Osteoblast (primary cell): ENCODE measurements around the gene BBS10. TPM values are rescaled to one million over a fixed set of nuclear protein-coding genes. Genes with fewer than 3 reads are reported as not detected.
A peak's percentile ranks its signal among the peaks of the same experiment; 100 is the strongest.

Experiments used
- DNase-seq: peaks from one replicate; pipeline ENCODE4 v3.0.0; 2011; ENCODE audit warnings: low spot score, mixed read lengths; ENCODE audit not compliant: insufficient read length; ENCODE audit errors: missing footprints
- H2AFZ ChIP-seq: 2 replicates; pipeline ENCODE4 v1.6.0; 2011; ENCODE audit warnings: mild to moderate bottlenecking, low read length
- H3K27ac ChIP-seq: 2 replicates; pipeline ENCODE4 v1.5.1; 2011; ENCODE audit warnings: mild to moderate bottlenecking, low read depth, low read length, moderate library complexity
- H3K27me3 ChIP-seq: 2 replicates; pipeline ENCODE4 v1.6.0; 2012; ENCODE audit warnings: mild to moderate bottlenecking, control low read depth, inconsistent platforms, low read length, moderate library complexity; ENCODE audit not compliant: insufficient read depth
- H3K36me3 ChIP-seq: 2 replicates; pipeline ENCODE4 v1.5.1; 2011; ENCODE audit warnings: mild to moderate bottlenecking, low read length, control low read depth, moderate library complexity; ENCODE audit not compliant: insufficient read depth
- H3K4me1 ChIP-seq: 2 replicates; pipeline ENCODE4 v1.5.1; 2011; ENCODE audit warnings: mild to moderate bottlenecking, low read length, control low read depth, moderate library complexity; ENCODE audit not compliant: insufficient read depth
- H3K4me2 ChIP-seq: 2 replicates; pipeline ENCODE4 v1.6.0; 2011; ENCODE audit warnings: mild to moderate bottlenecking, low read length; ENCODE audit not compliant: insufficient read depth
- H3K4me3 ChIP-seq: fragments of 200-600 bp; sonication (generic); 3 replicates; pipeline ENCODE4 v1.5.1; 2012; ENCODE audit warnings: mild to moderate bottlenecking, low read length, inconsistent platforms; ENCODE audit not compliant: insufficient read depth
- H3K79me2 ChIP-seq: 2 replicates; pipeline ENCODE4 v1.6.0; 2012; ENCODE audit warnings: mild to moderate bottlenecking, low read length, control low read depth, inconsistent platforms; ENCODE audit not compliant: insufficient read depth
- H3K9me3 ChIP-seq: 2 replicates; pipeline ENCODE4 v1.5.1; 2011; ENCODE audit warnings: low read depth, low read length, control low read depth
- H4K20me1 ChIP-seq: 2 replicates; pipeline ENCODE4 v1.6.0; 2012; ENCODE audit warnings: mild to moderate bottlenecking, low read length, control low read depth; ENCODE audit not compliant: insufficient read depth
- CTCF ChIP-seq: IDR thresholded peaks from 2 replicates; pipeline ENCODE4 v1.5.1; 2011; ENCODE audit warnings: mild to moderate bottlenecking, low read depth, low read length, moderate library complexity; ENCODE audit errors: extremely low read depth
- total RNA-seq: library from RNA; depleted of rRNA; stranded (reverse); fragments of >200 nt; gene quantifications from 2 replicates; pipeline ENCODE4 v1.2.3, GENCODE V29; 2012

BBS10 gene
- total RNA-seq, 1 donor, result 9.8 TPM

- Histone ChIP-seq H3K27me3 (no peaks in the 10 kb centered on the region), H3K4me2 (peak overlapping the region; percentile 2), H3K4me3 (no peak overlapping the region), H3K79me2 (no peaks in the 10 kb centered on the region), H3K27ac (peak overlapping the region; percentile 5), H2AFZ (peak overlapping the region; percentile 53), H4K20me1 (no peaks in the 10 kb centered on the region), H3K4me1 (peaks cover 6% of the 10 kb centered on the region), H3K9me3 (no peaks in the 10 kb centered on the region), H3K36me3 (no peaks in the 10 kb centered on the region)
- no peak for DNase-seq
- TF ChIP-seq CTCF, result no peak
These were observed 35.9 kb downstream of the BBS10 start for GRCh38 chr12:76312315-76312714.

GRCh38 chr12:76311796-76312195 is 36.4 kb downstream of the BBS10 start:
- no peaks in the 10 kb centered on the region for H3K27me3 ChIP-seq
- no peaks in the 10 kb centered on the region for H4K20me1 ChIP-seq
- DNase-seq, result peak; percentile 69
- no peaks in the 10 kb centered on the region for H3K79me2 ChIP-seq
- TF ChIP-seq CTCF, result no peak
- H3K9me3 ChIP-seq, result no peaks in the 10 kb centered on the region
- H3K4me2 ChIP-seq, result peak overlapping the region; percentile 2
- peaks cover 6% of the 10 kb centered on the region for H3K4me1 ChIP-seq
- H2AFZ ChIP-seq, result peak overlapping the region; percentile 53
- no peak overlapping the region for H3K4me3 ChIP-seq
- peak overlapping the region; percentile 5 for H3K27ac ChIP-seq
- no peaks in the 10 kb centered on the region for H3K36me3 ChIP-seq

GRCh38 chr12:76310110-76310509 is 38.1 kb downstream of the BBS10 start:
- H3K9me3 ChIP-seq, result no peaks in the 10 kb centered on the region
- no peak for TF ChIP-seq CTCF
- no peak for DNase-seq
- no peak overlapping the region for H2AFZ ChIP-seq
- no peaks in the 10 kb centered on the region for H3K79me2 ChIP-seq
- no peaks in the 10 kb centered on the region for H3K36me3 ChIP-seq
- H3K27ac ChIP-seq, result no peak overlapping the region
- H3K4me1 ChIP-seq, result peaks cover 6% of the 10 kb centered on the region
- H4K20me1 ChIP-seq, result no peaks in the 10 kb centered on the region
- H3K27me3 ChIP-seq, result no peaks in the 10 kb centered on the region
- H3K4me2 ChIP-seq, result no peak overlapping the region
- H3K4me3 ChIP-seq, result no peak overlapping the region

GRCh38 chr12:76308866-76309265 is 39.3 kb downstream of the BBS10 start:
- no peak for TF ChIP-seq CTCF
- DNase-seq, result no peak
- H3K27ac ChIP-seq, result no peak overlapping the region

More at GRCh38 chr12:76308866-76309265, 39.3 kb downstream of the BBS10 start:
- no peak overlapping the region for H3K4me3 ChIP-seq
- H3K9me3 ChIP-seq, result no peaks in the 10 kb centered on the region
- H3K27me3 ChIP-seq, result no peaks in the 10 kb centered on the region
- H3K79me2 ChIP-seq, result no peaks in the 10 kb centered on the region
- no peak overlapping the region for H3K4me2 ChIP-seq
- H3K4me1 ChIP-seq, result peaks cover 6% of the 10 kb centered on the region
- no peaks in the 10 kb centered on the region for H4K20me1 ChIP-seq
- H3K36me3 ChIP-seq, result no peaks in the 10 kb centered on the region
- no peak overlapping the region for H2AFZ ChIP-seq
